OCI-LY7 (cell line): ENCODE measurements around the gene B3GALT5.

Experiments used
- CTCF ChIP-seq: fragments of 200-600 bp; sonication (generic); conservative IDR thresholded peaks from 2 replicates; pipeline ENCODE4 v1.5.1; 2014; ENCODE audit warnings: mild to moderate bottlenecking, antibody characterized with exemption, low read length, moderate library complexity, mixed read lengths
- EZH2phosphoT487 ChIP-seq: fragments of 200-600 bp; sonication (generic); IDR thresholded peaks from 2 replicates; pipeline ENCODE4 v1.6.1; 2018; ENCODE audit warnings: low read depth, borderline replicate concordance, mild to moderate bottlenecking, mixed run types, antibody characterized with exemption, low read length, moderate library complexity, mixed read lengths

- TF ChIP-seq CTCF (no peak), EZH2phosphoT487 (no peak)
Measured at GRCh38 chr21:39694750-39695149, 82.0 kb downstream of the B3GALT5 start.
